T-helper 1 cell treated with Interleukin-12 subunit alpha and Interleukin-12 subunit beta and Interleukin-4 antibody, amounts not matched to agents 30 ng/mL and 1 ng/mL, for 36 hours (primary cell): ENCODE results near the gene FAM83F. TPM values are rescaled to one million over a fixed set of nuclear protein-coding genes. Genes with fewer than 3 reads are reported as not detected.
"Not testable (repeated sequence)": the region's sequence is repeated elsewhere in the genome, so short reads cannot be mapped to it uniquely, and the experiment has no call there.

Source experiments
- intact Hi-C: fragments of 100-400 bp; cut with micrococcal nuclease; formaldehyde crosslinking; loops from one replicate; pipeline ENCODE4 v1.15.1; 2024
- total RNA-seq: library from RNA; stranded (reverse); gene quantifications from 2 replicates; pipeline ENCODE4 v1.2.3, GENCODE V29; 2022

The FAM83F gene
- total RNA-seq, 1 donor from 2014 or later, result 0.27 TPM

GRCh38 chr22:40009951-40010671 is 15.4 kb downstream of the FAM83F start:
- intact Hi-C loops, result no loop called here

GRCh38 chr22:40010746-40011145 is 16.0 kb downstream of the FAM83F start:
- intact Hi-C loops, result no loop called here

GRCh38 chr22:40014667-40015248 is 20.0 kb downstream of the FAM83F start:
- intact Hi-C loops, result no loop called here

- intact Hi-C loops, result no loop called here
Observed at GRCh38 chr22:40015358-40015976, 20.7 kb downstream of the FAM83F start.

- intact Hi-C loops, result no loop called here
Observed at GRCh38 chr22:40018051-40018450, 23.3 kb downstream of the FAM83F start.

GRCh38 chr22:40019100-40019499 is 24.3 kb downstream of the FAM83F start:
- intact Hi-C loops, result no loop called here

- intact Hi-C loops, result no loop called here
Observed at GRCh38 chr22:40020956-40021355, 26.2 kb downstream of the FAM83F start.

- intact Hi-C loops, result no loop called here
Observed at GRCh38 chr22:40021401-40022000, 26.7 kb downstream of the FAM83F start.

- intact Hi-C loops, result no loop called here
Observed at GRCh38 chr22:40022536-40023240, 27.9 kb downstream of the FAM83F start.

- intact Hi-C loops, result no loop called here
Observed at GRCh38 chr22:40023341-40023841, 28.6 kb downstream of the FAM83F start.

- intact Hi-C loops, result loop anchor here (1.0 kb wide), 3 partner anchors 401 to 531 kb away; no protein-coding TSS in a partner anchor
Observed at GRCh38 chr22:40024201-40025061, 29.7 kb downstream of the FAM83F start.

- intact Hi-C loops, result not testable (repeated sequence)
Observed at GRCh38 chr22:40025062-40025379, 30.3 kb downstream of the FAM83F start.

GRCh38 chr22:40025856-40026255 is 31.1 kb downstream of the FAM83F start:
- intact Hi-C loops, result no loop called here

GRCh38 chr22:40026641-40027040 is 31.9 kb downstream of the FAM83F start:
- intact Hi-C loops, result no loop called here

GRCh38 chr22:40027191-40028097 is 32.7 kb downstream of the FAM83F start:
- intact Hi-C loops, result no loop called here

GRCh38 chr22:40028098-40028425 is 33.3 kb downstream of the FAM83F start:
- intact Hi-C loops, result no loop called here

GRCh38 chr22:40029189-40029890 is 34.6 kb downstream of the FAM83F start:
- intact Hi-C loops, result no loop called here

GRCh38 chr22:40030026-40030757 is 35.4 kb downstream of the FAM83F start:
- intact Hi-C loops, result no loop called here
